HepG2 (cell line): ENCODE results near the gene SIGLEC15.

Experiments
- CEBPB ChIP-seq: IDR thresholded peaks from 2 replicates; pipeline ENCODE4 v1.6.1; 2011; ENCODE audit warnings: low read depth, low read length, improper control_type of control experiment, borderline replicate concordance
- CENPX ChIP-seq: sonication (generic); formaldehyde crosslinking; IDR thresholded peaks from 2 replicates; pipeline ENCODE4 v1.9.0; 2021; ENCODE audit warnings: mild to moderate bottlenecking, missing genetic modification reagents, moderate library complexity
- FOSL2 ChIP-seq: sonication (generic); formaldehyde crosslinking; IDR thresholded peaks from 2 replicates; pipeline ENCODE4 v1.4.0; 2020; ENCODE audit warnings: missing genetic modification reagents
- HDAC1 ChIP-seq: sonication (generic); formaldehyde crosslinking; IDR thresholded peaks from 2 replicates; pipeline ENCODE4 v1.5.1; 2020; ENCODE audit warnings: mild to moderate bottlenecking, missing genetic modification reagents
- MNT ChIP-seq: fragments of 450-650 bp; IDR thresholded peaks from 2 replicates; pipeline ENCODE4 v1.6.1; 2016
- NFYC ChIP-seq: IDR thresholded peaks from 2 replicates; pipeline ENCODE4 v1.6.1; 2016; ENCODE audit warnings: missing genetic modification reagents, missing compliant biosample characterization
- PHF20 ChIP-seq: sonication (generic); formaldehyde crosslinking; IDR thresholded peaks from 2 replicates; pipeline ENCODE4 v1.5.0; 2020; ENCODE audit warnings: mild to moderate bottlenecking, missing genetic modification reagents
- RNF219 ChIP-seq: sonication (generic); formaldehyde crosslinking; IDR thresholded peaks from 2 replicates; pipeline ENCODE4 v1.5.0; 2020; ENCODE audit warnings: mild to moderate bottlenecking, missing genetic modification reagents
- SIN3A ChIP-seq: IDR thresholded peaks from 2 replicates; pipeline ENCODE4 v1.6.1; 2011; ENCODE audit warnings: low read depth, mild to moderate bottlenecking, control low read depth, low read length, borderline replicate concordance
- SUZ12 ChIP-seq: fragments of 150-350 bp; IDR thresholded peaks from 2 replicates; pipeline ENCODE4 v1.6.1; 2014; ENCODE audit warnings: low read depth, low read length
- ZNF17 ChIP-seq: sonication (generic); formaldehyde crosslinking; IDR thresholded peaks from 2 replicates; pipeline ENCODE4 v1.5.0; 2020; ENCODE audit warnings: mild to moderate bottlenecking, missing genetic modification reagents
- ZNF468 ChIP-seq: sonication (generic); formaldehyde crosslinking; IDR thresholded peaks from 2 replicates; pipeline ENCODE4 v1.8.0; 2022; ENCODE audit warnings: mild to moderate bottlenecking, moderate library complexity, missing genetic modification reagents
- ZNF777 ChIP-seq: sonication (generic); formaldehyde crosslinking; IDR thresholded peaks from 2 replicates; pipeline ENCODE4 v1.4.0; 2020; ENCODE audit warnings: missing genetic modification reagents

GRCh38 chr18:45838302-45839070 lies 13.0 kb downstream of the SIGLEC15 start:
- TF ChIP-seq MNT (no peak), NFYC (no peak), SUZ12 (no peak), FOSL2 (CRISPR knock-in tag) (no peak), ZNF17 (no peak), ZNF468 (CRISPR knock-in tag) (no peak), RNF219 (CRISPR knock-in tag) (no peak), CENPX (no peak), SIN3A (no peak), PHF20 (no peak), ZNF777 (no peak), HDAC1 (no peak), CEBPB (no peak)
